Lung (tissue), 12 donors: Measurements from ENCODE around the gene MPPED1. TPM values are rescaled to one million over a fixed set of nuclear protein-coding genes. Genes with fewer than 3 reads are reported as not detected.

Experiments used
- ATAC-seq: fragments of 200-7000 bp; cut with Tn5 transposase; one replicate; pipeline ENCODE4 v1.9.1; 2020; ENCODE audit warnings: moderate number of reproducible peaks; ENCODE audit not compliant: insufficient read depth, low FRiP score
- DNase-seq, 3 donors: peaks; one replicate each; pipeline ENCODE4 v3.0.0-alpha.2; 2013 to 2017
- H3K27ac ChIP-seq, 2 donors: one replicate each; pipeline ENCODE4 v1.5.1; 2013; ENCODE audit warnings: mild to moderate bottlenecking in 2 of 2, moderate library complexity in 2 of 2, control low read depth in 1 of 2, inconsistent platforms in 1 of 2, low read depth in 1 of 2, low read length in 1 of 2
- H3K27me3 ChIP-seq, 3 donors: one replicate each; pipeline ENCODE4 v1.5.1; 2013; ENCODE audit warnings: low read length in 2 of 3; ENCODE audit not compliant: control insufficient read depth in 3 of 3, insufficient read depth in 3 of 3
- H3K36me3 ChIP-seq, 4 donors: one replicate each; pipeline ENCODE4 v1.5.1; 2013; ENCODE audit warnings: low read length in 4 of 4, mild to moderate bottlenecking in 1 of 4, moderate library complexity in 1 of 4; ENCODE audit not compliant: control insufficient read depth in 4 of 4, insufficient read depth in 4 of 4
- H3K4me1 ChIP-seq, 5 donors: one replicate each; pipeline ENCODE4 v1.5.1; 2013; ENCODE audit warnings: low read length in 5 of 5, mild to moderate bottlenecking in 2 of 5, moderate library complexity in 1 of 5; ENCODE audit not compliant: control insufficient read depth in 5 of 5, insufficient read depth in 5 of 5
- H3K4me3 ChIP-seq: one replicate; pipeline ENCODE4 v1.5.1; 2013; ENCODE audit warnings: mild to moderate bottlenecking, control low read depth, moderate library complexity
- H3K9ac ChIP-seq, 2 donors: one replicate each; pipeline ENCODE4 v1.5.1; 2013; ENCODE audit warnings: low read length in 2 of 2, control low read depth in 1 of 2; ENCODE audit not compliant: insufficient read depth in 1 of 2
- H3K9me3 ChIP-seq, 4 donors: one replicate each; pipeline ENCODE4 v1.5.1; 2013; ENCODE audit warnings: low read length in 3 of 4, mild to moderate bottlenecking in 1 of 4, moderate library complexity in 1 of 4; ENCODE audit not compliant: control insufficient read depth in 4 of 4, insufficient read depth in 3 of 4
- WGBS, 2 donors: extraction: QIAGEN DNeasy Blood & Tissue Kit; methylation state at CpG; one replicate each; pipeline ENCODE4 v1.1.7; 2013; 5-methylcytosine and 5-hydroxymethylcytosine counted together
- polyA plus RNA-seq, 2 donors: library from polyadenylated mRNA; stranded (reverse); fragments of 200-250 nt; gene quantifications; one replicate each; pipeline ENCODE4 v1.2.1, GENCODE V29; 2013
- total RNA-seq, 2 donors: library from RNA; depleted of rRNA in 1 of 2; stranded (reverse); fragments of >200 nt in 1 of 2; gene quantifications; one replicate each; pipeline ENCODE4 v1.2.1, GENCODE V29; 2014 to 2021
- TF ChIP-seq, protein P1 (sequence below): IDR thresholded peaks from 2 replicates; pipeline ENCODE4 v1.5.1; 2012; ENCODE audit warnings: mild to moderate bottlenecking; ENCODE audit errors: control extremely low read depth, extremely low read depth
- donor health status: control.
- donor health status: control.
- donor health status: Bipolar disorder and iron deficiency.
- donor health status: healthy.
- donor health status: DM: yes; HTN: yes; CAD: no.

MPPED1 gene
- total and polyA plus RNA-seq, 4 donors, result 0.05 to 0.65 TPM; not detected in 2

DNA sequence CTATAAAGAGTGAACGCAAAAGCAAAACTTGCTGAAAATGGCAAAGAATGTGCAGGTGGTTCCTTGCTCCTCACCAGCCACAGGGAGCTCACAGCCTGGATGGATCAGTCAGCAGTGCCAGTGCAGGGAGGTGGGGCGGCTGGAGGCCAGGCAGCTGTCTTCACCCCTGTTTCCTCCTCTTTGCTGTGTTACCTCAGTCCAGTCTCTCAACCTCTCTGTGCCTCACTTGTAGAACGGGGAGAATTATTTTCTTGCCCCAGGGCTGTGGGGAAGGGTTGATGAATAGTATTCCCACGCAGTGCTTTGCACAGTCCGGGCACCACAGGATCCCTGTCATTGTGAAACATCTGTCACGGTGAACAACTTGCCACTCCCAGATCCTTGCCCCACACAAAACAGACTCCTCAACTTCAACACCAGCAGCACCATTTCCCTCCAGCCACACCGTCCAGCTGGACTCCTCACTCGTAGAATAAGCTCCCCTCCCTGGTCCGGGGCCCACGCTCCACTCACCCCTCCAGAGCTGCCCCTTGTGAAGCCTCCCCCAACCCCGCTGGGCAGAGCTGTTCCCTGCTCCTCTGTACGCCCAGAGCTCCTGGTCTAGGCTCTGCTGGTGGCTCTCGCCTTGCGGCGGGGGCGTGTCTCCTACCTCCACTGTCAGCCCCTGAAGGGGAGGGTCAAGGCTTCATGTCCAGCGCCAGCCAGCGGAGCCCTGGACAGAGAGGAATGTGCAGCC is 27.7 kb downstream of the MPPED1 start:
- H3K27ac ChIP-seq, result no peak overlapping the region
- no peaks in the 10 kb centered on the region for H3K27me3 ChIP-seq
- WGBS, 2 donors, result 72 to 79% methylated on average over 18 of the region's 18 CpGs
- H3K36me3 ChIP-seq, result no peaks in the 10 kb centered on the region
- ATAC-seq (no peak), DNase-seq (no peak)
- TF ChIP-seq, protein P1, sequence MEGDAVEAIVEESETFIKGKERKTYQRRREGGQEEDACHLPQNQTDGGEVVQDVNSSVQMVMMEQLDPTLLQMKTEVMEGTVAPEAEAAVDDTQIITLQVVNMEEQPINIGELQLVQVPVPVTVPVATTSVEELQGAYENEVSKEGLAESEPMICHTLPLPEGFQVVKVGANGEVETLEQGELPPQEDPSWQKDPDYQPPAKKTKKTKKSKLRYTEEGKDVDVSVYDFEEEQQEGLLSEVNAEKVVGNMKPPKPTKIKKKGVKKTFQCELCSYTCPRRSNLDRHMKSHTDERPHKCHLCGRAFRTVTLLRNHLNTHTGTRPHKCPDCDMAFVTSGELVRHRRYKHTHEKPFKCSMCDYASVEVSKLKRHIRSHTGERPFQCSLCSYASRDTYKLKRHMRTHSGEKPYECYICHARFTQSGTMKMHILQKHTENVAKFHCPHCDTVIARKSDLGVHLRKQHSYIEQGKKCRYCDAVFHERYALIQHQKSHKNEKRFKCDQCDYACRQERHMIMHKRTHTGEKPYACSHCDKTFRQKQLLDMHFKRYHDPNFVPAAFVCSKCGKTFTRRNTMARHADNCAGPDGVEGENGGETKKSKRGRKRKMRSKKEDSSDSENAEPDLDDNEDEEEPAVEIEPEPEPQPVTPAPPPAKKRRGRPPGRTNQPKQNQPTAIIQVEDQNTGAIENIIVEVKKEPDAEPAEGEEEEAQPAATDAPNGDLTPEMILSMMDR, result no peak
- no peak overlapping the region for H3K9ac ChIP-seq
- no peak overlapping the region for H3K4me3 ChIP-seq
- peaks cover 0 to 9% (median 0%) of the 10 kb centered on the region in 5 donors for H3K4me1 ChIP-seq
- H3K9me3 ChIP-seq, result no peaks in the 10 kb centered on the region

DNA sequence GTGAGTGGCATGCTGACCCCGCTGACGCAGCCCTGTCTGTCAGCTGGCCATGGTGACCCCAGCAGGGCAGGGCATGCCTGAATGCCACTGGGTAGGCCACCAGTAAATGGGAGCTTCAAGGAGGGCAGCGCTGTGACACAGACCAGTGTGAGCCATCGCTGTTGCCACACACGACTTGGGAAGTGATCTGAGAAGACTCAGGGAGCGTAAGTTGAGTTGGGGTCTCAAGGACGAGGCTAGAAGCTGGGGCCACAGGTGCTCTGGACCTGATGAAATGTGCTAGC is 28.2 kb downstream of the MPPED1 start:
- no peak overlapping the region for H3K27ac ChIP-seq
- H3K36me3 ChIP-seq, result no peaks in the 10 kb centered on the region
- 85 to 92% methylated on average over 7 of the region's 7 CpGs for WGBS, 2 donors
- peaks cover 0 to 9% (median 0%) of the 10 kb centered on the region in 5 donors for H3K4me1 ChIP-seq
- ATAC-seq, result no peak
- TF ChIP-seq, protein P1, result no peak
- H3K9ac ChIP-seq, result no peak overlapping the region
- no peaks in the 10 kb centered on the region for H3K9me3 ChIP-seq
- DNase-seq, result no peak
- no peaks in the 10 kb centered on the region for H3K27me3 ChIP-seq
- no peak overlapping the region for H3K4me3 ChIP-seq

DNA sequence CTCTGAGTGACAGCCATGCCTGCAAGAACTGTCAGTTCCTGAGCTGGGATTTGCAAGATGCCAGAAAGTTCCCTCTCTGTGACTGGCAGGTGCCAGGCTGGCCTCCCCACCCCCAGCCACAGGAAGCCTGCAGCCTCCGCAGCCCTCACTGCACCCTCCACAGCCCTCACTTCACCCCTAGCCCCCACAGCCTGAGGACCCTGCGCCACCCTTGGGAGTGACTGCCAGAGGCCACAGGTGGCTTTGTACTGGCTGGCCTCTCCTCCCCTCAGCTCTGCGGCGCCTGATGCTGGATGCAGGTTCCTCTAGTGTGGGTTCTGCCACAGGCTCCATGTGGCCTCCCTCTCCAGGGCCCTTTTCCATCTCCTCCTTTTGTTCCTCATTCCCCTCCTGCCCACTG is 28.7 kb downstream of the MPPED1 start:
- WGBS, 2 donors, result 42 to 61% methylated on average over 4 of the region's 4 CpGs
- Histone ChIP-seq H3K4me1 (peaks cover 0 to 9% (median 0%) of the 10 kb centered on the region in 5 donors), H3K9ac (no peak overlapping the region), H3K4me3 (no peak overlapping the region), H3K27ac (no peak overlapping the region), H3K36me3 (no peaks in the 10 kb centered on the region), H3K9me3 (no peaks in the 10 kb centered on the region), H3K27me3 (no peaks in the 10 kb centered on the region)
- TF ChIP-seq, protein P1, result no peak
- no peak for ATAC-seq
- no peak for DNase-seq

DNA sequence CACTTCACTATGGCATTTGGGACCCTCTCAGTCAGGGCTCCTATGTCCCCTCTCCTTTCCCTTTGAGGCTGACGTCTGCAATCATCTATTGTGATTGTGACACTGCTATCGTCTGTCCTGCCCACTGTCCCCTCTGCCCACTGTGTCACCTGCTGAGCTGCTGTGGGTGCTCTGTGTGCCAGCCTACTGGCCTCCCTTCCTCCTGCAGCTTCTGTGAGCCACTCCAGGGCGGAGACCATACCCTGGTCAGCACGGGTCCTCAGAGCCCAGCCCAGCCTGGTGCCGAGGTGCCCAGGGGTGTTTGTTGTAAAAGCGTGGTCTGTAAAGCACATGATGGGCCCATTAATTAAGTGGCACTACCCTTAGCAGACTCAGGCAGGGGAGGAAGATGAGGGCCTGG is 29.4 kb downstream of the MPPED1 start:
- TF ChIP-seq, protein P1, result no peak
- Histone ChIP-seq H3K4me3 (no peak overlapping the region), H3K27ac (no peak overlapping the region), H3K4me1 (peaks cover 0 to 4% (median 0%) of the 10 kb centered on the region in 5 donors), H3K36me3 (no peaks in the 10 kb centered on the region), H3K9me3 (no peaks in the 10 kb centered on the region), H3K27me3 (no peaks in the 10 kb centered on the region), H3K9ac (no peak overlapping the region)
- ATAC-seq (no peak), DNase-seq (no peak)
- WGBS, 2 donors, result 80 to 89% methylated on average over 6 of the region's 6 CpGs
